ENCODE data around the gene MBOAT1. TPM values are rescaled to one million over a fixed set of nuclear protein-coding genes. Genes with fewer than 3 reads are reported as not detected.

MBOAT1 gene
- total and polyA plus RNA-seq, 12 donors = 1.5 to 7.9 (median 3.8) TPM

DNA sequence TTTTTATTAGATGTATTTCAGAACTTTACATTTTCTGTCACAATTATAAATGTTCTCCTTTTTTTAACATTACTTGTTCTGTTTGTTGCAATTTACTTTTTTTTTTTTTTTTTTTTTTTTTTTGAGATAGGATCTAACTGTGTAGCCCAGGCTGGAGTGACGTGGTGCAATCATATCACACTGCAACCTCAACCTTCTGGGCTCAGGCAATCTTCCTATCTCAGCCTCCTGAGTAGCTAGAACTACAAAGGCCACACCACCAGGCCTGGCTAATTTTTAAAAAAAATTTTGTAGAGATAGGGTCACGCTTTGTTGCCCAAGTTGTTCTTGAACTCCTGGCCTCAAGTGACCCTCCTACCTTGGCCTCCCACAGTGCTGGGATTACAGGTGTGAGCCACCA, 15.1 kb upstream of the MBOAT1 start:
- H3K9me3 ChIP-seq = no peaks in the 10 kb centered on the region
- no peak overlapping the region for H3K27ac ChIP-seq
- peaks cover 0 to 6% (median 0%) of the 10 kb centered on the region in 9 donors for H3K4me1 ChIP-seq
- DNase-seq (no peak), ATAC-seq (no peak)
- no peak overlapping the region for H3K4me3 ChIP-seq
- no peaks in the 10 kb centered on the region for H3K36me3 ChIP-seq
- WGBS, 2 donors = 92 to 93% methylated on average over 2 of the region's 2 CpGs
- TF ChIP-seq, protein P1, sequence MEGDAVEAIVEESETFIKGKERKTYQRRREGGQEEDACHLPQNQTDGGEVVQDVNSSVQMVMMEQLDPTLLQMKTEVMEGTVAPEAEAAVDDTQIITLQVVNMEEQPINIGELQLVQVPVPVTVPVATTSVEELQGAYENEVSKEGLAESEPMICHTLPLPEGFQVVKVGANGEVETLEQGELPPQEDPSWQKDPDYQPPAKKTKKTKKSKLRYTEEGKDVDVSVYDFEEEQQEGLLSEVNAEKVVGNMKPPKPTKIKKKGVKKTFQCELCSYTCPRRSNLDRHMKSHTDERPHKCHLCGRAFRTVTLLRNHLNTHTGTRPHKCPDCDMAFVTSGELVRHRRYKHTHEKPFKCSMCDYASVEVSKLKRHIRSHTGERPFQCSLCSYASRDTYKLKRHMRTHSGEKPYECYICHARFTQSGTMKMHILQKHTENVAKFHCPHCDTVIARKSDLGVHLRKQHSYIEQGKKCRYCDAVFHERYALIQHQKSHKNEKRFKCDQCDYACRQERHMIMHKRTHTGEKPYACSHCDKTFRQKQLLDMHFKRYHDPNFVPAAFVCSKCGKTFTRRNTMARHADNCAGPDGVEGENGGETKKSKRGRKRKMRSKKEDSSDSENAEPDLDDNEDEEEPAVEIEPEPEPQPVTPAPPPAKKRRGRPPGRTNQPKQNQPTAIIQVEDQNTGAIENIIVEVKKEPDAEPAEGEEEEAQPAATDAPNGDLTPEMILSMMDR (IDR thresholded peaks at IDR 0.05) = no peak
- intact Hi-C loops (cut with DNase I) = no loop called here
- no peaks in the 10 kb centered on the region for H3K27me3 ChIP-seq

DNA sequence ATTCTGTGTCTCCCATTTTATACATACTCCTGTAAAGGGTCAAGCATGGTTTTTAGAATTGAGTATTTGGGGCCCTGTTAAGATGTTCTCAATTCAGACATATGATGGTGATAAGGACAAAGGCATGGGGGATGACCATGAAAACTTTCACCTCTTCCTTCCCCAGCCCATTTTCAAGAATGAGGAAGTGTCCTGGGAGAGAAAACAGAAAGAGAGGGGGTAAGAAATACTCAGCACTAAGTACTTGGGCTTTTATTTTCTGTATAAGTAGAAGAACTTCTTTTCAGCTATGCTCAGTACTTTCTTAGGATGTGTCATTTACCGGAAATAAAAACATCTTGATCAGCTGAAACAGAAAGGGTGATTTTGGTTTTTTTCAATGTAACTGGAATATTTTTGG, 10.9 kb upstream of the MBOAT1 start:
- no peaks in the 10 kb centered on the region for H3K36me3 ChIP-seq
- TF ChIP-seq, protein P1 (IDR thresholded peaks at IDR 0.05) = no peak
- H3K4me1 ChIP-seq = peaks cover 0 to 15% (median 0%) of the 10 kb centered on the region in 9 donors
- ATAC-seq (peak in 1 of 8 donors; percentile 34), DNase-seq (no peak)
- H3K4me3 ChIP-seq = no peak overlapping the region
- intact Hi-C loops (cut with DNase I) = no loop called here
- no peaks in the 10 kb centered on the region for H3K27me3 ChIP-seq
- WGBS, 2 donors = 77 to 90% methylated on average over 1 of the region's 1 CpG
- H3K27ac ChIP-seq = peak overlapping the region in 1 of 10 donors; percentile 31
- H3K9me3 ChIP-seq = no peaks in the 10 kb centered on the region

DNA sequence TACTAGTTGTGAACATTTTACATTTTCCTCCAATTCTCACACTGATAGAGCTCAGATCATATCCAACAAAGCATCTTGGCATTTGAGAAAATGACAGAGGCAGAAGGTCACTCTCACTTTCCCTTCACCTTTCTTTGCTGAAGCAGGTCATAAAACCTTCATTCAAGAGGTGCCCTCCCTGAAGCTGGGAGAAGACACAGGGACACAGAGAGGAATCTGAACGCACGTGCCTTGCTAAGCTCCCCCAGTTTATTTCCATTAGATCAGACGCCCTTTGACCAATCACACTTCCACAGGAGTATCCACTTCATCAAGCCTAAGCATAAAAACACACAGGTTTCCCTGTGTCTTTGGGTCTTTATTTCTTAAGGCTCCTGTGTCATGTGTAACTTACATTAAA, 9.2 kb upstream of the MBOAT1 start:
- TF ChIP-seq, protein P1 (IDR thresholded peaks at IDR 0.05) = no peak
- H3K27ac ChIP-seq = no peak overlapping the region
- intact Hi-C loops (cut with DNase I) = no loop called here
- H3K27me3 ChIP-seq = no peaks in the 10 kb centered on the region
- H3K9me3 ChIP-seq = no peaks in the 10 kb centered on the region
- ATAC-seq (no peak), DNase-seq (no peak)
- H3K4me1 ChIP-seq = peaks cover 0 to 29% (median 12%) of the 10 kb centered on the region in 9 donors
- whole genome bisulfite sequencing, 2 donors = 34 to 68% methylated on average over 3 of the region's 3 CpGs
- no peaks in the 10 kb centered on the region for H3K36me3 ChIP-seq
- H3K4me3 ChIP-seq = no peak overlapping the region

DNA sequence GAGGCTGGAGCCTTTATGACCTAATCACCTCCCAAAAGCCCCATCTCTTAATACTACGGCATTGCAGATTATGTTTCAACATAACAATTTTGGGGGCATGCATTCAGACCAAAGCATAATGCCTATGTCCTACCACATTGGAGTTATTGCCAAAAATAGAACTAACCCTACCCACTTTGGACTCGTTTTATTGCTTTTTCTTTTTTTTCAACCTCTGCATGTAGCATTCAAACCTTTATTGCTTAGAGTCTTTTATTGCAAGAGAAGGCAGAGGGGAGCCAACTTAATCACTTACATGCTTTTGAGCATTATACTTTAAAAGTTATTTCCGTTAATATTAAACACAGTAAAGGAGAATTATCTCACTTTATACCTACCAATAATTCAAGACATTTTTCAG, 8.1 kb upstream of the MBOAT1 start:
- Histone ChIP-seq H3K9me3 (no peaks in the 10 kb centered on the region), H3K4me3 (no peak overlapping the region), H3K36me3 (no peaks in the 10 kb centered on the region), H3K27ac (no peak overlapping the region), H3K27me3 (no peaks in the 10 kb centered on the region), H3K4me1 (peaks cover 0 to 29% (median 13%) of the 10 kb centered on the region in 9 donors)
- WGBS, 2 donors = 78 to 80% methylated on average over 3 of the region's 3 CpGs
- TF ChIP-seq, protein P1 (IDR thresholded peaks at IDR 0.05) = no peak
- ATAC-seq (no peak), DNase-seq (no peak)
- intact Hi-C loops (cut with DNase I) = no loop called here

Data from heart right ventricle (tissue), 16 donors.